ENCODE measurements around the gene NCKAP1. TPM values are rescaled to one million over a fixed set of nuclear protein-coding genes. Genes with fewer than 3 reads are reported as not detected.
"Not testable (repeated sequence)": the region's sequence is repeated elsewhere in the genome, so short reads cannot be mapped to it uniquely, and the experiment has no call there.

The NCKAP1 gene
- total RNA-seq, 1 donor from 2014 or later = 1.7 TPM

- intact Hi-C loops (cut with micrococcal nuclease) = no loop called here
Measured at GRCh38 chr2:182915369-182916326, 122.6 kb downstream of the NCKAP1 start.

GRCh38 chr2:182914852-182915251 lies 123.4 kb downstream of the NCKAP1 start:
- intact Hi-C loops (cut with micrococcal nuclease) = no loop called here

GRCh38 chr2:182913064-182913463 lies 125.2 kb downstream of the NCKAP1 start:
- intact Hi-C loops (cut with micrococcal nuclease) = no loop called here

GRCh38 chr2:182912518-182912915 lies 125.7 kb downstream of the NCKAP1 start:
- intact Hi-C loops (cut with micrococcal nuclease) = no loop called here

GRCh38 chr2:182911813-182912517 lies 126.3 kb downstream of the NCKAP1 start:
- intact Hi-C loops (cut with micrococcal nuclease) = no loop called here

- intact Hi-C loops (cut with micrococcal nuclease) = no loop called here
Measured at GRCh38 chr2:182910965-182911364, 127.3 kb downstream of the NCKAP1 start.

- intact Hi-C loops (cut with micrococcal nuclease) = no loop called here
Measured at GRCh38 chr2:182907081-182907830, 131.0 kb downstream of the NCKAP1 start.

GRCh38 chr2:182906454-182906853 lies 131.8 kb downstream of the NCKAP1 start:
- intact Hi-C loops (cut with micrococcal nuclease) = no loop called here

- intact Hi-C loops (cut with micrococcal nuclease) = no loop called here
Measured at GRCh38 chr2:182904844-182905243, 133.4 kb downstream of the NCKAP1 start.

- intact Hi-C loops (cut with micrococcal nuclease) = no loop called here
Measured at GRCh38 chr2:182903566-182903965, 134.7 kb downstream of the NCKAP1 start.

GRCh38 chr2:182901748-182902147 lies 136.5 kb downstream of the NCKAP1 start:
- intact Hi-C loops (cut with micrococcal nuclease) = no loop called here

- intact Hi-C loops (cut with micrococcal nuclease) = no loop called here
Measured at GRCh38 chr2:182898718-182899117, 139.5 kb downstream of the NCKAP1 start.

- intact Hi-C loops (cut with micrococcal nuclease) = no loop called here
Measured at GRCh38 chr2:182897137-182897536, 141.1 kb downstream of the NCKAP1 start.

GRCh38 chr2:182895798-182896197 lies 142.5 kb downstream of the NCKAP1 start:
- intact Hi-C loops (cut with micrococcal nuclease) = no loop called here

GRCh38 chr2:182895169-182895568 lies 143.1 kb downstream of the NCKAP1 start:
- intact Hi-C loops (cut with micrococcal nuclease) = no loop called here

GRCh38 chr2:182894174-182894573 lies 144.1 kb downstream of the NCKAP1 start:
- intact Hi-C loops (cut with micrococcal nuclease) = no loop called here

- intact Hi-C loops (cut with micrococcal nuclease) = no loop called here
Measured at GRCh38 chr2:182893666-182894065, 144.6 kb downstream of the NCKAP1 start.

- intact Hi-C loops (cut with micrococcal nuclease) = not testable (repeated sequence)
Measured at GRCh38 chr2:182893035-182893434, 145.2 kb downstream of the NCKAP1 start.

GRCh38 chr2:182891611-182892010 lies 146.6 kb downstream of the NCKAP1 start:
- intact Hi-C loops (cut with micrococcal nuclease) = no loop called here

- intact Hi-C loops (cut with micrococcal nuclease) = no loop called here
Measured at GRCh38 chr2:182890773-182891378, 147.4 kb downstream of the NCKAP1 start.

GRCh38 chr2:182890305-182890704 lies 148.0 kb downstream of the NCKAP1 start:
- intact Hi-C loops (cut with micrococcal nuclease) = no loop called here

Measured in T-helper 2 cell treated with Interferon-gamma antibody and Interleukin-4, amounts not matched to agents 100 ng/mL and 5 ng/mL, for 36 hours (primary cell).